HG03139 (cell line): Measurements from ENCODE around the gene DOHH.
"Not testable (repeated sequence)": the region's sequence is repeated elsewhere in the genome, so short reads cannot be mapped to it uniquely, and the experiment has no call there.

Source experiments
- ATAC-seq: cut with Tn5 transposase; IDR thresholded peaks from one replicate; pipeline ENCODE4 v1.9.1; 2021; ENCODE audit not compliant: unreplicated experiment

DOHH gene

GRCh38 chr19:3534375-3535234, 34.1 kb upstream of the DOHH start:
- no peak for ATAC-seq

- no peak for ATAC-seq
Measured at GRCh38 chr19:3533563-3534216, 33.2 kb upstream of the DOHH start.

DNA sequence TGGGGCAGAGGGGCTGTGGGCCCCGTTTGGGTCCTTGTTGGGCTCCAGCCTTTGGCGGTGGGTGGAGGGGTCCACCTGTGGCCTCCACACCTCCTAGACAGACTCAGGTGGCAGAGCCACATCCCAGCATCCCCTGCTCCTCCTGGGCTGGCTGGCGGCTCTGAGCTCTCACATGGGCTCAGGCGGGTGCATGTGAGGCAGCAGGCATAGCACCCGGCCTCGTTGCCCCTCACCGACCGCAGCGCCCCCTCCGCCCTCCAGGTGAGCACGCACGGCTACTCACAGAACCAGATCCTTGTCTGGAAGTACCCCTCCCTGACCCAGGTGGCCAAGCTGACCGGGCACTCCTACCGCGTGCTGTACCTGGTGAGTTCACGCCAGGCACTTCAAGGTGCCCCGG, 32.6 kb upstream of the DOHH start:
- ATAC-seq, result no peak

DNA sequence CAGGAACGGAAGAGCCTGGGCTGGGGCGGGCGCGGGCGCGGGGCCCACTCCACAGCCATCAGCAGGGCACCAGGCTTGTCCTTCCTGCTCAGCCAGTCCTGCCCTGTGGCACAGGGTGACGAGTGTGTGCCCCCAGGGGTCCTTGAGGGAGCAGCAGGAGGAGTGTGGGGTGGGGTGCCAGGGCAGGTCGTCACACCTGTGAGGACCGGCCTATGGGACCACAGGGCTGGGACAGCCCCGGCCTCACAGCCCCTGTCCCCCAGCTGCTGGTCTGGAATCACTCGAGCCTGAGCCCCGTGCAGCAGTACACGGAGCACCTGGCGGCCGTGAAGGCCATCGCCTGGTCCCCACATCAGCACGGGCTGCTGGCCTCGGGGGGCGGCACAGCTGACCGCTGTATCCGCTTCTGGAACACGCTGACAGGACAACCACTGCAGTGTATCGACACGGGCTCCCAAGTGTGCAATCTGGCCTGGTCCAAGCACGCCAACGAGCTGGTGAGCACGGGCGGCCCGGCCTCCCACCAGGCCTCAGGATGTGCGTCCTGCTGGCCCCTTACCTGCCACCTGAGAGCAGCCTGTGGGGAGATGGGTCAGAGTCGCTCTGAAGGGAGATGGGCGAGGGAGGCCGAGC, 31.8 kb upstream of the DOHH start:
- ATAC-seq, result no peak

DNA sequence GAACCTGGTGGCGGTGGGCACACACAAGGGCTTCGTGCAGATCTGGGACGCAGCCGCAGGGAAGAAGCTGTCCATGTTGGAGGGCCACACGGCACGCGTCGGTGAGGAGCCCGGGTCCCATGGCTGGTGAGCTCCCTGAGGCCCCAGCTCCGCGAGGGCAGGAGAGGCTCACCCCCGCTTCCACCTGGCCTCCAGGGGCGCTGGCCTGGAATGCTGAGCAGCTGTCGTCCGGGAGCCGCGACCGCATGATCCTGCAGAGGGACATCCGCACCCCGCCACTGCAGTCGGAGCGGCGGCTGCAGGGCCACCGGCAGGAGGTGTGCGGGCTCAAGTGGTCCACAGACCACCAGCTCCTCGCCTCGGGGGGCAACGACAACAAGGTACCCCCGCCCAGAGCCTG, 31.2 kb upstream of the DOHH start:
- no peak for ATAC-seq

- ATAC-seq, result no peak
Measured at GRCh38 chr19:3530389-3530788, 29.9 kb upstream of the DOHH start.

- not testable (repeated sequence) for ATAC-seq
Measured at GRCh38 chr19:3529299-3529698, 28.8 kb upstream of the DOHH start.

DNA sequence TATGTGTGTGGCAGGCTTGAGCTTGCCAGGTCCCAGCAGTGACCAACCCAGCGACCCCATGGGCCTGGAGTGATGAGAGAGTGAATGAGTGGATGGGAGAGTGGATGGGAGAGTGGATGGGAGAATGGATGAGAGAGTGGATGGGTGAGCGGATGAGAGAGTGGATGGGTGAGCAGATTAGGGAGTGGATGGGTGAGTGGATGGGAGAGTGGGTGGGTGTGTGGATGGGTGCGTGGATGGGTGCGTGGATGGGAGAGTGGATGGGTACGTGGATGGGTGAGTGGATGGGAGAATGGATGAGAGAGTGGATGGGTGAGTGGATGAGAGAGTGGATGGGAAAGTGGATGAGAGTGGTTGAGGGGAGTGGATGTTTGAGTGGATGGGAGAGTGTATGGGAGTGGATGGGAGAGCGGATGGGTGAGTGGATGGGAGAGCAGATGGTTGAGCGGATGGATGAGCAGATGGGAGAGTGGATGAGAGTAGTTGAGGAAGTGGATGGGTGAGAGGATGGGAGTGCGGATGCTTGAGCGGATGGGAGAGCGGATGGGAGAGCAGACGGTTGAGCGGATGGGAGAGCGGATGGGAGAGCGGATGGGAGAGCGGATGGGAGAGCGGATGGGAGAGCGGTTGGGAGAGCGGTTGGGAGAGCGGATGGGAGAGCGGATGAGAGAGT, 28.2 kb upstream of the DOHH start:
- ATAC-seq, result no peak

DNA sequence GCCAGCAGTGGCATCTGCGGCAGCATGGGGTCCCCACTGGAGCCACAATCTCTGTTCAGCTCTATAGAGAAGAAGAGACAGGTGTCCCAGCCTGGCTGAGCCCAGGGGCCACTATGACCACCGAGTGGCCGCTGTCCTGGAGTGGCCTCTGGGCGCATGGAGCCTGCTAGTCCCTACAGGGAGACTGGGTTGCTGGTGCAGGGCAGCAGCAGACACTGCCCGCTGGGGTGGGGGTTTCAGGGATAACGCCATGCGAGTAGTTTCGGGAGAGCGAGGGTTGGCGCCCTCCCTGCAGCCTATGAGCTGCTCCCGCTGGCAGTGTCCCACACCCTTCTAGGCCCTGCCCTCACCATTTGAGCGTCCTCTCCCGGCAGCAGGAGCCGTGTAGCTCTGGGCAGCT, 27.6 kb upstream of the DOHH start:
- ATAC-seq, result no peak

DNA sequence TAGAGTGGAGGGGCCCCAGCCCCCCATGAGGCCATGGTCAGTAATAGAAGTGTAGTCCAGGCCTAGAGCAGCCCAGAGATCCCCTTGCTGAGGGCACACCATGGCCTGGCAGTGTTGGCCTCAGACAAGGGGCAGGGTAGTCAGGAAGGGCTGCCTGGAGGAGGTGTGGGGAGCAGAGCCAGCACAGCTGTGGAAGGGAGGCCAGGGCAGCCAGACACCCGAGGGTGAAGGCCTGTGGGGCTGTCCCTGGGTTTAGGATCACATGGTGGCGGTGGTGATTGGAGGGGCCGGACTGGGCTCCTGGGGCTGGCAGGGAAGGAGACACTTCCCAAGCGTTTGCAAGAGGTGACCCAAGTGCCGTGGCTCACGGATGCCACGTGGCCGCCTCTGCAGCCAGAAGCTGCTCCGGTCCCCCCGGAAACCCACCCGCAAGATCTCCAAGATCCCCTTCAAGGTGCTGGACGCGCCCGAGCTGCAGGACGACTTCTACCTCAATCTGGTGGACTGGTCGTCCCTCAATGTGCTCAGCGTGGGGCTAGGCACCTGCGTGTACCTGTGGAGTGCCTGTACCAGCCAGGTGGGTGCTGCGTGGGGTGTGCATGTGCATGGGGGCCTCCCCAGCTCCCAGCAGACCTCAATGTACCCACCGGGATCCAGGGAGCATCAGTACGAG, 26.9 kb upstream of the DOHH start:
- no peak for ATAC-seq

- ATAC-seq, result no peak
Measured at GRCh38 chr19:3526507-3527237, 26.2 kb upstream of the DOHH start.

- no peak for ATAC-seq
Measured at GRCh38 chr19:3524904-3525451, 24.5 kb upstream of the DOHH start.

DNA sequence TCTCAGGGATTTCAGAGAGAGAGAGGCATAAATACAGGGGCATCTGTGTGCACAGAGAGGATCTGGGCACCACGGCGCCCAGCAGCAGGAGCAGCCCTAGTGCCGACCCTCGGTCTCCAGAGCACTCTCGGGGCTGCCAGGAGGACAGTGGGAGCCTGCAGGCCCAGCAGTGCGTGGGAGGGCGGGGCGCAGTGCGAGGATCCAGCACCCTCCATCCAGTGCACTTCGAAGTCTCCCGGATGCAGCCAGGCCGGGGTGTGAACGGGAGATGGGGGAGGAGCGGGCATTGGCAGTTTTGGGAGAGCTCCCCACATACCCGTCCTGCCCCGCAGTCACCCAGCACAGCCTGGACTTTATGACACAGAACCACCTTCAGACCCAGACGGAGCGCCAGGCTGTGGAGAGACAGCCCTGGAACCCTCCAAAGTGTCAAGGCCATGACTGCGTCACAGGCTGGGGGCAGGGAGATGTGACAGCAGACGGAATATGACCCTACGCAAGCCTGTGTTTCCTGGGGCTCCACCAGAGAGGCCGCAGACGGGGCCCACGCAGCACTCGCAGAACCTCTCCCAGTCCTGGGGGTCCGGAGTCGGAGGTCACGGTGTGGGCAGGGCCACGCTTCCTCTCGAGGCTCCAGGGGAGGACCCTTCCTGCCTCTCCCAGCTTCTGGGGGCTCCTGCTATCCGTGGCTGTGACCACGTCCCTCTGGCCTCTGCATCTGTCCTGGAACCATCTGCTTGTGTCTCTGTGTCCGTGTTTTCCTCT, 23.8 kb upstream of the DOHH start:
- no peak for ATAC-seq

- no peak for ATAC-seq
Measured at GRCh38 chr19:3523361-3524077, 23.0 kb upstream of the DOHH start.

DNA sequence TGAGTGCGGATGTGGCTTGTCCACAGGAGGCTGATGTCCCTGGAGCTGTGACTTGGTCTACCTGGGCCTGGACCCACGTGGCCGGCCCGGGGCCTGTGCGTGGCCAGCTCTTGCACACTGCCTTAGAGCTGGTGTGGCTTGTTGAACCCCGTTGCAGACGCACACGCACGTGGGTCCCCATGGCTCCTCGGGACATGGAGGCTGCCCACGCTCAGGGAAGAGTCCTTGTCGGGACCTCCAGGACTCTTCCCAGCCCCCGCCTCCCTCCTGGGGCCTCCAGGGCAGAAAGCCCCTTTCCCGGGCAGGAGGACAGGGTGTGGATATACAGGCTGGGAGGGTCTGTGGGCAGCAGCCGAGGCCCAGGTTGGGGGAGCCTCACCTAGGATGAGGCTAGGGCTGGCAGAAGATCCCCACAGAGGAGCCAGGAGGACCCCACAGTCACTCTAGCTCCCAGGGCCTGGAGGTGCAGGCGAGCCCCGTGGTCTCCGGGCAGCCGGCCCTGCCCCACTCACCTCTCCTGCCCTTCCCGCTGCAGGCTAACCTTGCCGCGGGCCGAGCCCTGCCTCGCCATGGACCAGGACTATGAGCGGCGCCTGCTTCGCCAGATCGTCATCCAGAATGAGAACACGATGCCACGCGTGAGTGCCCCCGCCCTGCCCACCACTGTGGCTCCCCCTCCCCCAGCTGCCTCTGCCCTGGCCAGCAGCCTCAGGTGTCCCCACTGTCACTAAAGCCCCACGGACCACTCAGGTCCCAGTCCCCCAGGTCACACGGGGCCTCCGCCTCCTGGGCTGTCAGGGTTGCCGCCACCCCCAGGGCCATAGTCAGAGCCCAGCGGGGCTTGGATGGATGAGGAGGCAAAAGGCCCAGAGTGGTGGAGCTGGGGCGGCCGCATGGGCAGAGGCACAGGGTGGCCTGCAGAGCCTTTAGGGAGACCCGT, 22.2 kb upstream of the DOHH start:
- no peak for ATAC-seq

DNA sequence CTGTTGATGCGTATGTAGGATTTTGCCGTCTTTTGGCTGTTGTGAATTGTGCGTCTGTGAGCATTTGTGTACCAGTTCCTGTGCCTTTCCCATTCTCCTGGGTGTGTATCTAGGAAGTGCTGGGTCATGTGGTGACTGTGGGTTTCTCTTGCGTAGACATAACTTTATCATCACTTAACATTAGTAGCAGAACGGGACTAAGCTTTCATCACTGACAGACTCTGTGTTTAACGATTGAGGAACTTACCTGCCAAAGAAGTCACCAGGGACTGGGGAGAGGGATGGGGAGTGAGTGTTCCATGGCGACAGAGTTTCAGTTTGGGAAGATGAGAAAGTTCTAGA, 20.6 kb upstream of the DOHH start:
- no peak for ATAC-seq

DNA sequence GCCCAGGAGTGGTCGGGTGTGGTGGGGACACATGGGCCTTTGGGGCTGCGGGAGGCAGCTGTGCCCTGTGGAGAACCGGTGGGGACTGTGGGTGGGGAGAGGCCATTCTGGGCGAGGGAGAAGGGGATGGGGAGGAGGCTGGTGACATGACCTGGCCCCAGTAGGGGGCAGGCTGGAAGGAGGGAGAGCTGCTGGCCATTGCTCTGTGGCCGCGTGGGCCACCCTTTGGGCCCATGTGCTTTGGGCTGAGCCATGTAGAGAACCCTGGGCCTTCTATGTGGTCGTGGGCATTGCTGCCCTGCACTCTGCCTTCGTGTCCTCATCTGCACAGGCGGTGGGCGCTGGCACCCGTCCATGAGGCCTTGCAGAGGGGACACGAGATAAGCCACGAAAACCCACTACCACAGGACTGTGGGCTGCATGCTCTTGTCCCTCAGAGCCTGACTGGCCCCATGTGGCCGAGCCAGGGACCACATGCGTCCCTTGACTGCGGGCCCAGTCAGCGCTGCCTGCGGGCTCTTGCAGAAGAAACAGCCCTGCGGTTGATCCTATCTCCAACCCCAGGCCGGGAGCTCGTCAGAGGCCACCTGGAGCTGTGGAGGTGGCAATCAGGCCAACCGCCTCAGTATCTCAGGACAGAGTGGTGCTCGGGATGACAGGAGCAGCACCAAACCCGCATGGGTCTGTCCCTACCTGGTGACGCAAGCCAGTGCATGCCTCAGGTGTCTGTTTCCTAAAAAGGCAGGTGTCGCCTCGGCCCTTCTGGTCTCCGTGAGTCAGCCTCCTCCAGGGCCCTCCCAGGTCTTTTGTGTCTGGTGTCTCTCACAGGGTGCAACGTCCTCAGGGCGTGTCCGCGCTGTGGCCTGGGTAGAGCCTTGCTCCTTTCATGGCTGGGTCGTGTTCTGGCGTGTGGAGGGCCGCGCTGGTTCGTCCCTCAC, 20.0 kb upstream of the DOHH start:
- ATAC-seq, result no peak
